ENCODE measurements around the gene FOXD2. TPM values are rescaled to one million over a fixed set of nuclear protein-coding genes. Genes with fewer than 3 reads are reported as not detected.
A peak's percentile ranks its signal among the peaks of the same experiment; 100 is the strongest.

The FOXD2 gene
- total RNA-seq, 1 experiment from 2014 or later = 0.48 TPM

DNA sequence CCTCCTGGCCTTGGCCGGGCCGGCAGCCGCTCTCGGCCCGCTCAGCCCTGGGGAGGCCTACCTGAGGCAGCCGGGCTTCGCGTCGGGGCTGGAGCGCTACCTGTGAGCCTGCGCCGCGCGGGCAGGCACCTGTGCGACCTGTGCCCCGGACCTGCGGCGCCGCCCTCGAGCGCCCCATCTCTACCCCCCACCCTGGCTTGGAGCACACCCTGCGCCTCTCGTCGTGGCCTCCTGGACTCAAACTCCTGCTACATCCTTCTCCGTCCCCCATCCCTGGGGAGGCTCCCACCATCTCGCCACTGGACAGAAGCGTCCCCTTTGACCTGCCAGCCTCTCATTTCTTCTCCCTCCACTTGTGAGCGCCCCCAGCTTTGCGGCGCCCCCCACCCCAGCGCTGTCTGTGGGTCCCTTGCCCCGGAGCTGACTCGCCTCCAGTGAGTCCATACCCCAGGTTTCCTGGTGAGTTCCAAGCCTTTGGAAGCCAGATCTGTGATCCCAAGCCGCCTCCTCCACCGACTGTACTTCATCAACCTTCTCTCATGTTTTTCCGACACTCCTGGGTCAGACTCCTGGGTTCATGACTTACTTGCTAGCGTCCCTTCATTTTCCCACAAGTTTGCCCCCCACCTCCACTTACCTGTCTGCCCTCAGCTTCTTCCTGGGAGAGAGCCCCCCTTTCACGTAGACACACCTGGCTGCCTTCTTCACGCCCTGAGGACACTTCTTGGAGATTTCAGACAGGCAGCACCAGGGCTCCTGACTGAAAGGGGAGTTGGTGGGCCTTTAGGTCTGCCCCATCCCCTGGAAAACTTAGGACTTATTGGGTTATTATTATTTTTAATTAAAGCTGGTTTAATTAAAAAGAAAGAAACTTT is 20.4 kb upstream of the FOXD2 start:
- DNase-seq (ENCODE audit: low read depth) = no peak

- no peak for DNase-seq (ENCODE audit: low read depth)
These were observed 19.7 kb upstream of the FOXD2 start for GRCh38 chr1:47418122-47418521.

DNA sequence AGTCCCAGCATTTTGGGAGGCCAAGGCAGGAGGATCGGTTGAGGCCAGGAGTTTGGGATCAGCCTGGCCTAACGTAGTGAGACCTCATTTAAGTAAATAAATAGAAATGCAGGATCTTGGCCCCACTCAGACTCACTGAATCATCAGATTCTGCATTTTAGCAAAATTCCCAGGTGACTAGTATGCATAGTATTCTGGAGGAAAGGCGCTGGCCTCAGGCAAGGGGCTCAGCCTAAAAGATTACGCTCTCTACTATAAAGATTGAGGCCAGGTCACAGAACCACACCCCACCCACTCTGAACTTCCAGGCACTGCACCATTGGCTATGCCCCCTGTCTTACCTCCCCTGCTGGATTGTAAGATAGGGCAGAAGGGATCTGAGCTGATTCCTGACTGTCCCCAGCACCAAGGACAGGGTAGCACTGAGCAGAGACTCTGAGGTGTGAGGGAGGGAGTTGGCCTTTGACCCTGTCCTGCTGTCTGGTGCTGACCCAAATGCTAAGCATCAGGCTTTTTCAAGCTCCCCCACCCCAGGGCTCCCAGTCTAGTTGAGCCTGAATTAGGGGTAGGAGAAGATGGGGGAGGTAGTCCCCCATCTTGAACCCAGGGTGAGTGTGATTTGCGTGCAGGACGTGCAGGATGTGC is 19.0 kb upstream of the FOXD2 start:
- DNase-seq (ENCODE audit: low read depth) = no peak

- no peak for DNase-seq (ENCODE audit: low read depth)
These were observed 17.3 kb upstream of the FOXD2 start for GRCh38 chr1:47420547-47420946.

DNA sequence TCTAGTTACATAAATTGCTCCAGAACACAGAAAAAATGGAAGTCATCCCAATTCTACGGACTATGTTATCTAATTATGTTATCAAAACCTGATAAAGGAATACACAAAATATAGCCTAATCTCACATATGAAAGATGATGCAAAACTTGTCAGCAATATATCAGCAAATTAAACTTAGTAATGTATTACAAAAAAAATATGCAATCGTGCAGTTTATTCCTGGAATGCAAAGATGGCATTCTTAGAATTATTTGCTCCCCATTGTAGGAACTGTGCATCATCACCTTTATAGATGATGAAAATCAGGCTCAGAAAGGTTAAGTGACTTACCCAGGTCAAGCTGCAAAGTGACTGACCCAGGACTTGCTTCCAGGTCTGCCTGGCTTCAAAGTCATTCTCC is 14.0 kb upstream of the FOXD2 start:
- no peak for DNase-seq (ENCODE audit: low read depth)

DNA sequence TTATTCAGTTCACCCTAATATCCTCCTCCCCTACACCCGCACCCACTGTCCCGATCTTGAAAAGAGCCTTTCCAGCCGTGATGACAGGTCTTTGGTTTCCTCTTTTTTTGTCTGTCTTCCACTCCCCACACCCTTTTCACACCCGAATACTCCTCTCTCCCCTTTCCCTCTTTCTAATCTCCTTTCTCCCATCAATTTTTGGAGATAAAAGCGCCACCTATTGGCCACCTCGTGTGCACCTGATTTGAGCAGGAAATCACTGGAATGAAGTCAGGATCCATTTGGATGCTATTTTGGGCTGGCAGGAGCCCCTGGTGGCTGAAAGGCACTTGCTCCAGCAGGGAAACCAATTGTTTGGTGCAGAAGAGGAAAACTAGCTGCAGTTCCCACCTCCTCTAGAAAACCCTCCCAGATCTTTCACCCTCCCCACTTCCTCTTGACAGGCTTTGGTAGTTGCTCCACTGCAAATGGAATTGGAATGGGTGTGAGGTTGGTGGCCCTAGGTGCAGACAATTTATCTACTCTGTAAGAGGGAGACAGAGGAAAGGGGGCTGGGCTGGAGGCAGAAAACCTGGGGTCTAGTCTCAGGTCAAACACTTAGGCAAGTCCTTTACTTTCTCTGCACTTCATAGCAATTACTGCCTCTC is 13.4 kb upstream of the FOXD2 start:
- peak; percentile 54 for DNase-seq (ENCODE audit: low read depth)

DNA sequence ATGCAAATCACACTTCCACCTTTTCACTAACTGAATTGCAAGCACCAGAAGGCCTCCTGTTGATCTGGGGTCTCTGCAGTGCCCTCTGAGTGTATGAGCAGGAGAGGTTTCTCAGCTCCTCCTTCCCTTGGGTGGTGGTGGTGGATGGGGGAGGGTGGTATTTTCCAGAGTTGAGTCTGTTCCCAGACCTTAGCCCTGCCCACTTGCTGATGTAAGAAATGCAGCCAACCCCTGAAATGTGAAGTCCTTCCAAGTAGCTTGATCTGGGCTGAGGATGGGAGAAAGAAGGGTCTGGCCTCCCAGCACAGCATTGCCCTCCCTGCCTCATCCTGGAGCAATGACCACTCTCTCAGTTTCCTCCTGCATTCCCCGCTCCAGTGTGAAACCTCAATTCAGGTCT is 6.3 kb upstream of the FOXD2 start:
- peak; percentile 24 for DNase-seq (ENCODE audit: low read depth)

DNA sequence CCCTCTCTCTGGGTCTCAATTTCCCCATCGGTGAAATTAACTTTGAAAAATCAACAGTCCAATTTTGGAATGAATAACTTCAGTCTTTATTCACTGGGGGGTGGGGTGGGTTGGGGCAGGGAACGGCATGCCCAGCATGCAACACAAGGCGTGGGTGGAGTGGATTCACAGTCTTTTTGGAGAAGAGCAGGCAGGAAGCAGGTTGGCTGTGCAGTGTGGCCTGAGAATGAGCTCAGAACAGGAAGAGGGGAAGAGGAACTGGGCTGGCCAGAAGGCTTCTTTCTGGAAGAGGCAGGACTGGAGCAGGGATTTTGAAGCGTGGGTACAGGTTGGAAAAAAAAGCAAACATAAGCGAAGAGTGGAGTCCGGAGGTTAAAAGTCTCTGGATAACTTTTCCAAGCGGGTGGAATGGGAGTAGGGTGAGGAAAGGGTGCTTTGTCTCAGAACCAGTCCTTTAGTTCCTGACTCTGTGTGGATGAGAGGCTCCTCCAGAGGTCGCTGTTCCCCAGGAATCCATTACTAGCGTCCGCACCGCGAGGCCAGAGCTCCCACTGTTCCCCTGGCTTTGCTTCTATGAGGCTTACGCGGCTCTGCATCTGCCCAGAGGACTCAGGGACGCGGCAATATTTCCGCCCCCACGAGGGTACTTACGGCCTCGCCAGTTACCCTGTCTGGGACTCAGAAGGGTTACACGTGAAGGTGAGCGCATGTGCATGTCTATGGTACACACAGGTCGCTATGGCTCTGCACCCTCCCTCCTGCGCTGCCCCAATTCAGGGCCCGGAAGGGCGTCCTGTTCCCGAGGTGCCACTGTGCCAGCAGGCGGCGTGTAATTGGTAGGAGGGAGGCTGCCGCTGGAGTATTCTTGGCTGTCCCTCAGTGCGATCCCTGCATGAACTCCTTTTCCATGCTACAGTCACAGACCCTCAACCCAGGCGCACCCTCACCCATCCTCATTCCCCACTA is 5.5 kb upstream of the FOXD2 start:
- peak; percentile 26 for DNase-seq (ENCODE audit: low read depth)

DNA sequence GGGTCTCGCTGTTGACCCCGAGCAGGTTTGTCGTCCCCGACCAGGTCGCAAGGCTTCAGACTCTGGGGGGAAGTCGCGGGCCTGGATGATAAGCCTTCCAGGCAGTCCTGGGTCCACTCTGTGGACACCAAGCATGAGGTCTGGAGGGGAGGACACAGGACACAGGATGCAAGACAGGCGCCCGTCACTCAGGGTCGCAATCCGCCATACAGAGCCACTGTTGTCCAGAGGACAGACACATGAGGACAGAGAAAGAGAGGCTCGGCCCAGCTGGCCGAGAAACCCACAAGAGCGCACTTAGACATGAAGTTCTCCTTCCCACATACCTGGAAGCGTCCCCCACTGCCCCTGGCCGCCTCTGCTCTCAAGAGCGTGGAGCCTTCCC is 4.8 kb upstream of the FOXD2 start:
- DNase-seq (ENCODE audit: low read depth) = no peak

DNA sequence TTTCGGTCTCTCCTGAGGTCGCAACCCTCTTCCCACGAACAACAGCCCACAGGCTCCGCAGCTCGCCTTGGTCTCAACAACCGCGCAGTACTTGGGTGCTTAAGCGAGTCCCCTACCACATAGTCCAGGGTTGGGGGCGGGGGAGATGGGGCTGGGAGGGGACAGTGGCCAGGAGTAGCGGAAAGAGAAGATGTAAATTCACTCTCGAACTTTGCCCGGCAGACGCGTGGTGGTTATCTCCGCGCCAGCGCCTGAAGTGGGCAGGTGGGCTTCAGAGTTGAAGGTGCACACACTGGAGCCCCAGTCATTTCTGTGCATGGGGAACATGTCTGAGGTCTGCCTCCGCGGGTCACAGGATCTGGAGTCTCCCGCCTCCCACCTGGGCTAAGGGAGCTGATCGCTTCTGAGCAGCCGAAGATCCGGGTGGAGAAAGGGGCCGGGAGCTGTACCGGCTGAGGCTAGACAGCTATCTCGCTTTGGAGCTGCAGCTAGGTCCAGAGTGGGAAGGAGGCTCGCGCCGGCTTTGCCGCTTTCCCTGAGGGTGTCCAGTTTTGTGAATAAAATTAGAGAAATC is 4.3 kb upstream of the FOXD2 start:
- DNase-seq (ENCODE audit: low read depth) = no peak

DNA sequence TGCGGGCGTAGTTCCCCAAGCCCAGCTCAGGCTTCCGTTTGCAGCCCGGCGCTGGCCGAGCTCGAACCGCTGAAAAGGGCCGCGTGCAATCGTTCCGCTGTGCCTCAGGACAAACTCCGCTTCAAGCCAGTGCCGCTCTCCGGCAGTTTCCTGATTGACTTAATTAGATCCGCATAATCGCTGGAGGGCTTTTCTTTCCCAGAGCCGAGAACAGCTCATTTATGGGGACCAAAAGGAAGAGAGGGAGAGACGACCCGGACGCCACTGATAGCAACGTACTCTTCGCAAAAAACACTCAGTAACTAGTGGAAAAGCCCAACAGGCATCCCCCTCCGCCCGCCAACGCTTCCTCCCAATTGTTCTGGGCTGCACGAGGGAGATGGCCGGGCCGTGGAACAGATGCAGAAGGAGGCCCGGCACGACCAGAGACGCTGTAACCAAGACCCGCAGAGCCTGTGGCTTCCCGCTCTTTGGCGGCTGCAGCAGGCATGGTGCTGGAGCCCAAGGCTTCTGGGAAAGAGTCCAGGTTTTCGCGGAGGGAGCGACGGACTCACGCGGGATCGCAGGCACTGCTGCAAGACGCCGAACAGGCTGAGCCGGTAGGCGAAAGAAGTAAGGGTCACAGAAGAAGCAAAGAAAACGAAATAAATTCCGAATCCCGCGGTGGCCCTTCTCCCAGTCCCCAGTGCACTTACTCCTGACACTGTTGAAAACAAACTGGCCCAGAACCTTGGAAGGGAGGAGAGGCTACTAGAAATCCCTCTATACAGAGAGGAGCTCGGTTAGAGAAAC is 3.6 kb upstream of the FOXD2 start:
- no peak for DNase-seq (ENCODE audit: low read depth)

- no peak for DNase-seq (ENCODE audit: low read depth)
These were observed 2.1 kb upstream of the FOXD2 start for GRCh38 chr1:47435506-47436303.

DNA sequence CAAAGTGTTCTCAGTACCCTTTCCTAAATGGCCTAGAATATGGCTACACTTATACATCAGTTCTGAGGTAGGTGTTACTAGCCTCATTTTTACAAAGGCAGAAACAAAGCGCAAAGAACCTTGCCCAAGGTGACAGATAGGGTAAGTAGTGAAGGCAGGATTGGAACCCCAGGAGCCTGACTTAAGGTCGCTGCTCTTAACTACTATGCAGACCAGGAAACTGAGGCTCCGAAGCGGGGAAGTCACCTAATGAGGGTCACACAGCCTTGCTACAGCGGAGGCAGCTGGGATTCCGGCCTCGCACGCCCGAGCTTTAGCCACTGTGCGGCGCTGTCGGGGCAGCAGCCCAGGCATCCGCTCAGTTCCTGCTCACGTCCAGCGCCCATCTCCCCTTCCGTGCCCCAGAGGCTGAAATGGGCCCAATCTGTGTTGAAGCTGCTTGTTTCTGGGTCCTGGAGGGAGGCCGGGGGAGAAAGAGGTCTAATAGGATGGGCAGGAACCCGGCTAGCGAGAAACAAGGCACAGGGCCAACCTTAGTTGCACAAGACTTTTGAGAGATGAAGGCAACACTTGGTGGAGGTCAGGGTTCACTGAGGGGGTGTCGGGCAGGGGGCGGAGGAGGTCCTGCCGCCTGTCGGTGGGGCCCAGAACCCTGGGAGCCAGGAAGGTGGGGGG is 1.4 kb upstream of the FOXD2 start:
- DNase-seq (ENCODE audit: low read depth) = peak; percentile 67

DNA sequence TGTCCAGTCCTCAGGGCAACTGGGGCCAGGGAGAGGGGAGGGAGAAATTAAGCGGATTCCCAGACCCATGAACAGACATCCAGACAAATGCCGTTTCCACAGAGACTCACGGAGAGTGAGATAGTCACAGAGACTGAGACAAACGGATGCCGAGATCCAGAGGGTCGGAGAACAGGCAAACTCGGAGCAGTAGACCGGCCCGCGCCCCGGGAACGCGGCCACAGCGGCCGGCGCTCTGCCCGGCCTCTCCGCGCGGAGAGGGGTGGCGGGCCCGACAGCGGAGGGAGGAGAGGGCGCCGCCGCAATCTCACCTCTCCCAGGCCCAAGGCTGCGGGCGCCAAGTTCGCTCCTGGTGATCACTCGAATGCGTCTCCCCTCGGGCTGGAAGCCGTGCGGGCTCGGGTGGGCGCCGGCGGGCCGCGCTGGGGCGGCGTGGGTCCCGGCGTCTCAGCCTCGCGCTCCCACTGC is 831 bp upstream of the FOXD2 start:
- peak; percentile 33 for DNase-seq (ENCODE audit: low read depth)

- peak; percentile 21 for DNase-seq (ENCODE audit: low read depth)
These were observed 547 bp downstream of the FOXD2 start for GRCh38 chr1:47438165-47439016.

DNA sequence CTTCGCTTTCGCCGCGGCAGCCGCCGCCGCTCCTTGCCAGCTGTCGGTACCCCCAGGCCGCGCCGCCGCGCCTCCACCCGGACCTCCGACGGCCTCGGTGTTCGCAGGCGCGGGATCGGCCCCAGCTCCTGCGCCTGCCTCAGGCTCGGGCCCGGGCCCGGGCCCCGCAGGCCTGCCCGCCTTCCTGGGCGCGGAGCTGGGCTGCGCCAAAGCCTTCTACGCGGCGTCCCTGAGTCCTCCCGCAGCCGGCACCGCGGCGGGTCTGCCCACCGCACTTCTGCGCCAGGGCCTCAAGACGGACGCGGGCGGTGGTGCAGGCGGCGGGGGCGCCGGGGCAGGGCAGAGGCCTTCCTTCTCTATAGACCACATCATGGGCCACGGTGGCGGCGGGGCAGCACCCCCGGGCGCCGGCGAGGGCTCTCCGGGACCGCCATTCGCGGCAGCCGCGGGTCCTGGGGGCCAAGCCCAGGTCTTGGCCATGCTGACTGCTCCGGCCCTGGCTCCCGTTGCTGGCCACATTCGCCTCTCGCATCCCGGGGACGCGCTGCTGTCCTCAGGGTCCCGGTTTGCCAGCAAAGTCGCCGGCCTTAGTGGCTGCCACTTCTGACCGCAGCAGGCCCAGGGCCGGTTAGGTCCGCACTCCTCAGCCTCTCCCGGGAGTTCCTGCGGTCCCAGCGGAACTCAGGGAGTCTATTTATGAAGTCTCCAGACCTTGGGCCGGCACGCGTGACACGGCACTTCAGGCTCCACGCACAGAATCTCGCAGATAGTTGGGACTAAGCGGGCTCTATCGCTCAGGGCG is 1.4 kb downstream of the FOXD2 start:
- DNase-seq (ENCODE audit: low read depth) = no peak

Measured in RPMI7951 (cell line).